Keratinocyte (primary cell): Measurements from ENCODE around the gene DDX51. TPM values are rescaled to one million over a fixed set of nuclear protein-coding genes. Genes with fewer than 3 reads are reported as not detected.

Source experiments
- DNase-seq: peaks from one replicate; pipeline ENCODE4 v3.0.0-alpha.2; 2011; ENCODE audit warnings: low read depth, missing footprints, low spot score
- FAIRE-seq: peaks from 2 replicates; lab custom pipeline; 2011; peaks lifted over from hg19 to GRCh38; lab: Jason Lieb, UNC
- H2AFZ ChIP-seq: 2 replicates; pipeline ENCODE4 v1.6.0; 2012; ENCODE audit warnings: low read length, control low read depth, inconsistent platforms; ENCODE audit not compliant: control insufficient read depth
- H3K27ac ChIP-seq: 2 replicates; pipeline ENCODE4 v1.5.1; 2011; ENCODE audit warnings: low read length; ENCODE audit not compliant: control insufficient read depth, insufficient read depth
- H3K27me3 ChIP-seq: 3 replicates; pipeline ENCODE4 v1.6.0; 2011; ENCODE audit warnings: low read length; ENCODE audit not compliant: control insufficient read depth, insufficient read depth; ENCODE audit errors: extremely low read depth
- H3K36me3 ChIP-seq, 2 experiments: 2 replicates in 1 of 2; 3 replicates in 1 of 2; pipeline ENCODE4 v1.5.1; 2011; ENCODE audit warnings: low read length in 2 of 2, mild to moderate bottlenecking in 1 of 2; ENCODE audit not compliant: control insufficient read depth in 2 of 2, insufficient read depth in 2 of 2; ENCODE audit errors: extremely low read depth in 1 of 2
- H3K4me1 ChIP-seq: 3 replicates; pipeline ENCODE4 v1.5.1; 2011; ENCODE audit warnings: low read length; ENCODE audit not compliant: control insufficient read depth, insufficient read depth; ENCODE audit errors: extremely low read depth
- H3K4me2 ChIP-seq: 3 replicates; pipeline ENCODE4 v1.6.0; 2011; ENCODE audit warnings: low read depth, low read length; ENCODE audit not compliant: control insufficient read depth, insufficient read depth; ENCODE audit errors: extremely low read depth
- H3K4me3 ChIP-seq, 3 experiments: fragments of 200-600 bp in 1 of 3; sonication (generic) in 1 of 3; 2 replicates in 2 of 3; 3 replicates in 1 of 3; pipeline ENCODE4 v1.5.1; 2011 to 2016; ENCODE audit warnings: low read length in 3 of 3, mild to moderate bottlenecking in 3 of 3, control low read depth in 2 of 3, inconsistent platforms in 1 of 3, low read depth in 1 of 3, mixed read lengths in 1 of 3, mixed run types in 1 of 3, moderate library complexity in 1 of 3; ENCODE audit not compliant: control insufficient read depth in 2 of 3, insufficient read depth in 2 of 3; ENCODE audit errors: extremely low read depth in 1 of 3
- H3K79me2 ChIP-seq: 2 replicates; pipeline ENCODE4 v1.6.0; 2012; ENCODE audit warnings: low read length; ENCODE audit not compliant: control insufficient read depth, insufficient read depth
- H3K9ac ChIP-seq: 3 replicates; pipeline ENCODE4 v1.6.0; 2011; ENCODE audit warnings: low read length; ENCODE audit not compliant: control insufficient read depth, insufficient read depth; ENCODE audit errors: extremely low read depth
- H3K9me1 ChIP-seq: 3 replicates; pipeline ENCODE4 v1.6.0; 2011; ENCODE audit warnings: low read length; ENCODE audit not compliant: control insufficient read depth, insufficient read depth; ENCODE audit errors: extremely low read depth
- H3K9me3 ChIP-seq: 2 replicates; pipeline ENCODE4 v1.5.1; 2012; ENCODE audit warnings: low read depth, low read length; ENCODE audit not compliant: control insufficient read depth
- H4K20me1 ChIP-seq: 3 replicates; pipeline ENCODE4 v1.6.0; 2011; ENCODE audit warnings: low read length; ENCODE audit not compliant: control insufficient read depth, insufficient read depth; ENCODE audit errors: extremely low read depth
- CTCF ChIP-seq, 3 experiments: IDR thresholded peaks in 1 of 3; conservative IDR thresholded peaks in 1 of 3; optimal IDR thresholded peaks in 1 of 3; 2 replicates in 2 of 3; 3 replicates in 1 of 3; pipeline versions ENCODE3 to v1.5.1; 2011; ENCODE audit warnings: low read length in 3 of 3, mild to moderate bottlenecking in 3 of 3, moderate library complexity in 2 of 3, control low read depth in 1 of 3, inconsistent platforms in 1 of 3; ENCODE audit not compliant: insufficient read depth in 2 of 3; ENCODE audit errors: extremely low read depth in 1 of 3
- EZH2 ChIP-seq: IDR thresholded peaks from one replicate; pipeline ENCODE4 v1.6.1; 2012; ENCODE audit warnings: inconsistent platforms, mild to moderate bottlenecking, low read length, moderate library complexity
- dilution Hi-C: fragments of 300-500 bp; cut with MboI; formaldehyde crosslinking; loops from one replicate; pipeline ENCODE4 v1.7.0; 2020; ENCODE audit warnings: low sequenced_read_pairs; ENCODE audit not compliant: extremely low pct_ligation_motif_present
- polyA plus RNA-seq, 5 experiments: library from polyadenylated mRNA; depleted of rRNA in 3 of 5; stranded (reverse) in 3 of 5; stranded (forward) in 1 of 5; unstranded in 1 of 5; fragments of >200 nt; gene quantifications; 1 replicate in 1 of 5; 2 replicates in 3 of 5; 3 replicates in 1 of 5; pipeline versions ENCODE4 v1.2.1 to v1.2.3, GENCODE V29; 2011 to 2012; ENCODE audit warnings: missing spikeins in 2 of 5, low read depth in 1 of 5, low replicate concordance in 1 of 5

DDX51 gene
- polyA plus RNA-seq, 1 donor (not counting 4 experiments of a cell fraction or from before 2014, with no cell fraction given), result 7.4 TPM

GRCh38 chr12:132118876-132119275 is 25.2 kb downstream of the DDX51 start:
- DNase-seq, result no peak
- dilution Hi-C loops, result no loop called here
- no peak for TF ChIP-seq EZH2
- no peak for TF ChIP-seq CTCF (optimal IDR thresholded peaks at IDR 0.05 in 1 of 3, IDR thresholded peaks at IDR 0.05 in 1 of 3, conservative IDR thresholded peaks at IDR 0.05 in 1 of 3; ENCODE audit: extremely low read depth in 1 of 3, insufficient read depth in 2 of 3, low read length in 3 of 3)
- Histone ChIP-seq H3K4me1 (no peaks in the 10 kb centered on the region), H3K9ac (no peak overlapping the region), H3K36me3 (peaks cover 12 to 13% of the 10 kb centered on the region in 2 experiments), H3K27me3 (no peaks in the 10 kb centered on the region), H3K27ac (no peak overlapping the region), H3K9me1 (no peaks in the 10 kb centered on the region), H4K20me1 (no peaks in the 10 kb centered on the region), H2AFZ (no peak overlapping the region), H3K4me2 (no peak overlapping the region), H3K9me3 (no peaks in the 10 kb centered on the region), H3K79me2 (no peaks in the 10 kb centered on the region), H3K4me3 (no peak overlapping the region)
- FAIRE-seq, result no peak

GRCh38 chr12:132117558-132117875 is 26.6 kb downstream of the DDX51 start:
- Histone ChIP-seq H4K20me1 (no peaks in the 10 kb centered on the region), H2AFZ (no peak overlapping the region), H3K4me1 (no peaks in the 10 kb centered on the region), H3K9ac (no peak overlapping the region), H3K36me3 (peaks cover 15 to 19% of the 10 kb centered on the region in 2 experiments), H3K4me2 (no peak overlapping the region), H3K9me3 (no peaks in the 10 kb centered on the region), H3K9me1 (no peaks in the 10 kb centered on the region), H3K27me3 (no peaks in the 10 kb centered on the region), H3K79me2 (no peaks in the 10 kb centered on the region), H3K27ac (no peak overlapping the region), H3K4me3 (no peak overlapping the region)
- DNase-seq (no peak), FAIRE-seq (no peak)
- dilution Hi-C loops, result no loop called here
- TF ChIP-seq CTCF (optimal IDR thresholded peaks at IDR 0.05 in 1 of 3, IDR thresholded peaks at IDR 0.05 in 1 of 3, conservative IDR thresholded peaks at IDR 0.05 in 1 of 3; ENCODE audit: extremely low read depth in 1 of 3, insufficient read depth in 2 of 3, low read length in 3 of 3), result no peak
